Type B pancreatic cell (in vitro differentiated cells): Measurements from ENCODE around the gene CLIP4. TPM values are rescaled to one million over a fixed set of nuclear protein-coding genes. Genes with fewer than 3 reads are reported as not detected.

Experiments used
- DNase-seq: peaks from one replicate; pipeline ENCODE4 v3.0.0; 2021; ENCODE audit warnings: mixed read lengths; ENCODE audit not compliant: unreplicated experiment; ENCODE audit errors: extremely low spot score
- H3K27ac Mint-ChIP-seq: 2 replicates; pipeline ENCODE4 v1.8.0; 2021; ENCODE audit warnings: mild to moderate bottlenecking, mixed read lengths
- H3K27me3 Mint-ChIP-seq: 2 replicates; pipeline ENCODE4 v1.8.0; 2021; ENCODE audit warnings: mixed read lengths
- H3K36me3 Mint-ChIP-seq: 2 replicates; pipeline ENCODE4 v1.8.0; 2021; ENCODE audit warnings: mixed read lengths
- H3K4me1 Mint-ChIP-seq: one replicate; pipeline ENCODE4 v1.8.0; 2021; ENCODE audit warnings: mixed read lengths; ENCODE audit not compliant: unreplicated experiment
- H3K4me3 Mint-ChIP-seq: 2 replicates; pipeline ENCODE4 v1.8.0; 2021; ENCODE audit warnings: mild to moderate bottlenecking, mixed read lengths
- H3K9me3 Mint-ChIP-seq: 2 replicates; pipeline ENCODE4 v1.8.0; 2021; ENCODE audit warnings: mixed read lengths
- CTCF ChIP-seq: fragments of 200-600 bp; sonication (generic); conservative IDR thresholded peaks from 2 replicates; pipeline ENCODE4 v1.5.0; 2021; ENCODE audit warnings: antibody characterized with exemption, mild to moderate bottlenecking
- total RNA-seq: library from RNA; stranded (reverse); gene quantifications from 2 replicates; pipeline ENCODE4 v1.2.1, GENCODE V29; 2021; ENCODE audit warnings: low replicate concordance

The CLIP4 gene
- total RNA-seq, 1 donor from 2014 or later: 12.1 TPM

GRCh38 chr2:29071032-29071975 is 43.9 kb upstream of the CLIP4 start:
- no peak overlapping the region for H3K4me3 Mint-ChIP-seq

GRCh38 chr2:29072251-29072650 is 43.0 kb upstream of the CLIP4 start:
- DNase-seq: no peak
- peaks cover 23% of the 10 kb centered on the region for H3K4me1 Mint-ChIP-seq
- no peak for TF ChIP-seq CTCF

More at GRCh38 chr2:29071032-29071975, 43.9 kb upstream of the CLIP4 start:
- Mint-ChIP-seq H3K9me3 (no peaks in the 10 kb centered on the region), H3K4me1 (peaks cover 19% of the 10 kb centered on the region), H3K27ac (no peak overlapping the region), H3K27me3 (peaks cover 6% of the 10 kb centered on the region), H3K36me3 (no peaks in the 10 kb centered on the region)
- no peak for DNase-seq
- no peak for TF ChIP-seq CTCF

GRCh38 chr2:29072971-29073725 is 42.1 kb upstream of the CLIP4 start:
- Mint-ChIP-seq H3K4me1 (peaks cover 19% of the 10 kb centered on the region), H3K4me3 (no peak overlapping the region), H3K9me3 (peaks cover 4% of the 10 kb centered on the region), H3K36me3 (no peaks in the 10 kb centered on the region), H3K27me3 (peaks cover 9% of the 10 kb centered on the region), H3K27ac (no peak overlapping the region)
- no peak for TF ChIP-seq CTCF
- no peak for DNase-seq

More at GRCh38 chr2:29072251-29072650, 43.0 kb upstream of the CLIP4 start:
- no peak overlapping the region for H3K4me3 Mint-ChIP-seq
- peaks cover 9% of the 10 kb centered on the region for H3K27me3 Mint-ChIP-seq
- no peaks in the 10 kb centered on the region for H3K36me3 Mint-ChIP-seq
- H3K27ac Mint-ChIP-seq: no peak overlapping the region
- H3K9me3 Mint-ChIP-seq: no peaks in the 10 kb centered on the region

GRCh38 chr2:29073933-29074332 is 41.3 kb upstream of the CLIP4 start:
- H3K27ac Mint-ChIP-seq: no peak overlapping the region
- H3K27me3 Mint-ChIP-seq: peaks cover 9% of the 10 kb centered on the region
- peaks cover 4% of the 10 kb centered on the region for H3K9me3 Mint-ChIP-seq
- no peak overlapping the region for H3K4me3 Mint-ChIP-seq
- no peak for DNase-seq
- no peaks in the 10 kb centered on the region for H3K36me3 Mint-ChIP-seq
- no peak for TF ChIP-seq CTCF
- H3K4me1 Mint-ChIP-seq: peaks cover 14% of the 10 kb centered on the region

DNA sequence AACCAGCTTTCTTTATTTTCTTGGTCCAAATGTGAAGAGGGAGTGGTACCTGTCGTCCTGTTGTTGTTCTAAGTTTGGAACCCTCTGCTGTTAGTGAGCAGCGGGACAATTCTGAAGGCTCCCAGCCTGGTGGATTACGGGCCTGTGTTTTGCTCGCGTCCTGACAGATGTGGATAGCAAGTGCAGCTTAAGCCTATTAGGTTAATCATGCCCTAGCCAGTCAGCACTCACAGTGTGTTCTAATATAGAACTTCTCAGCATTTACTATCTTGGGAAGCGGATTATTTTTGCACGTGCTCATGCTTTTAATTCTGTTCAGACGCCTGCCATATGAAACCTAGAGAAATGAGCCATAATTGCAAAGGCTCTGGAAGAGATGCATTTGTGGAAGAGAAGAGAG is 40.8 kb upstream of the CLIP4 start, which contains the start of gene PCARE:
TSS of gene PCARE (minus strand) at position 113 of the 400 bp plus-strand sequence. CDS start 262 bp downstream, outside the sequence.
- no peak for DNase-seq
- H3K27me3 Mint-ChIP-seq: peaks cover 9% of the 10 kb centered on the region
- H3K9me3 Mint-ChIP-seq: peaks cover 4% of the 10 kb centered on the region
- no peaks in the 10 kb centered on the region for H3K36me3 Mint-ChIP-seq
- no peak within 1 kb of the TSS for H3K27ac Mint-ChIP-seq
- H3K4me1 Mint-ChIP-seq: peaks cover 14% of the 10 kb centered on the region
- no peak within 1 kb of the TSS for H3K4me3 Mint-ChIP-seq
- TF ChIP-seq CTCF: no peak
